Esophagus (tissue), 2 donors: ENCODE data around the gene MAP3K20. TPM values are rescaled to one million over a fixed set of nuclear protein-coding genes. Genes with fewer than 3 reads are reported as not detected.

Experiments
- H3K27ac ChIP-seq, 2 donors: one replicate each; pipeline ENCODE4 v1.5.1; 2013; ENCODE audit warnings: low read depth in 2 of 2, mild to moderate bottlenecking in 2 of 2, inconsistent platforms in 1 of 2, low read length in 1 of 2, moderate library complexity in 1 of 2
- H3K27me3 ChIP-seq, 2 donors: one replicate each; pipeline ENCODE4 v1.6.1; 2013; ENCODE audit warnings: low read length in 2 of 2, control low read depth in 1 of 2, mild to moderate bottlenecking in 1 of 2; ENCODE audit not compliant: insufficient read depth in 2 of 2, control insufficient read depth in 1 of 2
- H3K36me3 ChIP-seq, 2 donors: one replicate each; pipeline ENCODE4 v1.6.1; 2013; ENCODE audit warnings: low read length in 1 of 2; ENCODE audit not compliant: control insufficient read depth in 2 of 2, insufficient read depth in 2 of 2
- H3K4me1 ChIP-seq, 2 donors: one replicate each; pipeline ENCODE4 v1.6.1; 2013; ENCODE audit warnings: low read length in 1 of 2; ENCODE audit not compliant: control insufficient read depth in 2 of 2, insufficient read depth in 2 of 2
- H3K4me3 ChIP-seq, 2 donors: one replicate each; pipeline ENCODE4 v1.5.1; 2013; ENCODE audit warnings: low read length in 2 of 2, mild to moderate bottlenecking in 2 of 2, low read depth in 1 of 2, moderate library complexity in 1 of 2
- H3K9me3 ChIP-seq, 2 donors: one replicate each; pipeline ENCODE4 v1.6.1; 2013; ENCODE audit warnings: mild to moderate bottlenecking in 2 of 2, low read depth in 1 of 2, low read length in 1 of 2, moderate library complexity in 1 of 2; ENCODE audit not compliant: control insufficient read depth in 2 of 2, insufficient read depth in 1 of 2
- WGBS, 2 donors: extraction: QIAGEN DNeasy Blood & Tissue Kit; methylation state at CpG; one replicate each; pipeline ENCODE4 v1.1.7; 2013; 5-methylcytosine and 5-hydroxymethylcytosine counted together
- polyA plus RNA-seq, 2 donors: library from polyadenylated mRNA; stranded (reverse); fragments of 200-250 nt; gene quantifications; one replicate each; pipeline ENCODE4 v1.2.3, GENCODE V29; 2013
- donor health status: healthy with polysubstance abuse.
- donor health status: Bipolar disorder and iron deficiency.

MAP3K20 gene
- polyA plus RNA-seq, 2 donors, result 5.0 to 13.3 TPM

GRCh38 chr2:173215316-173215715 lies 139.7 kb downstream of the MAP3K20 start:
- no peak overlapping the region for H3K4me3 ChIP-seq
- no peaks in the 10 kb centered on the region for H3K9me3 ChIP-seq
- WGBS, 2 donors, result 90% methylated on average over 4 of the region's 4 CpGs
- no peak overlapping the region for H3K27ac ChIP-seq
- H3K27me3 ChIP-seq, result no peaks in the 10 kb centered on the region
- no peaks in the 10 kb centered on the region for H3K4me1 ChIP-seq
- no peaks in the 10 kb centered on the region for H3K36me3 ChIP-seq

- Histone ChIP-seq H3K4me1 (no peaks in the 10 kb centered on the region), H3K9me3 (no peaks in the 10 kb centered on the region), H3K27me3 (no peaks in the 10 kb centered on the region), H3K4me3 (no peak overlapping the region), H3K27ac (peak overlapping the region in 1 of 2 donors; percentile 21), H3K36me3 (no peaks in the 10 kb centered on the region)
- WGBS, 2 donors, result 95 to 97% methylated on average over 1 of the region's 1 CpG
Observed at GRCh38 chr2:173216051-173216450, 140.4 kb downstream of the MAP3K20 start.

- Histone ChIP-seq H3K36me3 (no peaks in the 10 kb centered on the region), H3K9me3 (no peaks in the 10 kb centered on the region), H3K4me1 (no peaks in the 10 kb centered on the region), H3K4me3 (no peak overlapping the region), H3K27me3 (no peaks in the 10 kb centered on the region), H3K27ac (peak overlapping the region in 1 of 2 donors; percentile 72)
- 91 to 93% methylated on average over 2 of the region's 2 CpGs for WGBS, 2 donors
Observed at GRCh38 chr2:173216668-173217067, 141.0 kb downstream of the MAP3K20 start.

- H3K36me3 ChIP-seq, result no peaks in the 10 kb centered on the region
- no peaks in the 10 kb centered on the region for H3K9me3 ChIP-seq
- 71 to 79% methylated on average over 20 of the region's 20 CpGs for WGBS, 2 donors
- no peak overlapping the region for H3K4me3 ChIP-seq
- H3K27ac ChIP-seq, result peak overlapping the region in 1 of 2 donors; percentile 72
- H3K27me3 ChIP-seq, result no peaks in the 10 kb centered on the region
- H3K4me1 ChIP-seq, result no peaks in the 10 kb centered on the region
Observed at GRCh38 chr2:173217116-173217840, 141.6 kb downstream of the MAP3K20 start.

- 38 to 55% methylated on average over 6 of the region's 6 CpGs for WGBS, 2 donors
- Histone ChIP-seq H3K27me3 (no peaks in the 10 kb centered on the region), H3K27ac (no peak overlapping the region), H3K4me3 (no peak overlapping the region), H3K36me3 (no peaks in the 10 kb centered on the region), H3K9me3 (no peaks in the 10 kb centered on the region), H3K4me1 (no peaks in the 10 kb centered on the region)
Observed at GRCh38 chr2:173218326-173219056, 142.8 kb downstream of the MAP3K20 start.

GRCh38 chr2:173221132-173221695 lies 145.6 kb downstream of the MAP3K20 start:
- no peaks in the 10 kb centered on the region for H3K36me3 ChIP-seq
- no peaks in the 10 kb centered on the region for H3K27me3 ChIP-seq
- 83 to 86% methylated on average over 4 of the region's 4 CpGs for WGBS, 2 donors
- H3K4me3 ChIP-seq, result no peak overlapping the region
- H3K27ac ChIP-seq, result no peak overlapping the region
- H3K4me1 ChIP-seq, result no peaks in the 10 kb centered on the region
- no peaks in the 10 kb centered on the region for H3K9me3 ChIP-seq

GRCh38 chr2:173221937-173222594 lies 146.4 kb downstream of the MAP3K20 start:
- no peak overlapping the region for H3K27ac ChIP-seq
- H3K36me3 ChIP-seq, result no peaks in the 10 kb centered on the region
- WGBS, 2 donors, result 89 to 91% methylated on average over 2 of the region's 2 CpGs
- H3K27me3 ChIP-seq, result no peaks in the 10 kb centered on the region
- no peaks in the 10 kb centered on the region for H3K9me3 ChIP-seq
- no peaks in the 10 kb centered on the region for H3K4me1 ChIP-seq
- H3K4me3 ChIP-seq, result no peak overlapping the region

- no peaks in the 10 kb centered on the region for H3K36me3 ChIP-seq
- H3K4me1 ChIP-seq, result no peaks in the 10 kb centered on the region
- H3K27me3 ChIP-seq, result no peaks in the 10 kb centered on the region
- no peak overlapping the region for H3K4me3 ChIP-seq
- no peaks in the 10 kb centered on the region for H3K9me3 ChIP-seq
- H3K27ac ChIP-seq, result no peak overlapping the region
- 81 to 85% methylated on average over 2 of the region's 2 CpGs for WGBS, 2 donors
Observed at GRCh38 chr2:173223871-173224270, 148.2 kb downstream of the MAP3K20 start.

GRCh38 chr2:173226899-173227698 lies 151.5 kb downstream of the MAP3K20 start:
- Histone ChIP-seq H3K27me3 (no peaks in the 10 kb centered on the region), H3K4me3 (no peak overlapping the region), H3K4me1 (no peaks in the 10 kb centered on the region), H3K9me3 (no peaks in the 10 kb centered on the region), H3K36me3 (no peaks in the 10 kb centered on the region), H3K27ac (no peak overlapping the region)
- 68 to 75% methylated on average over 7 of the region's 7 CpGs for WGBS, 2 donors
